Activated T-cell treated with anti-CD3 and anti-CD28 coated beads, Interleukin-2, amount 50 U/mL, for 24 hours (primary cell): ENCODE results near the gene RNU6-9.

Source experiments
- DNase-seq: peaks from one replicate; pipeline ENCODE4 v3.0.0-alpha.2; 2020
- H3K27ac Mint-ChIP-seq: 2 replicates; pipeline ENCODE4 v1.8.0; 2020; ENCODE audit warnings: mild to moderate bottlenecking, mixed read lengths
- H3K27me3 Mint-ChIP-seq: 2 replicates; pipeline ENCODE4 v1.8.0; 2020; ENCODE audit warnings: mixed read lengths
- H3K36me3 Mint-ChIP-seq: 2 replicates; pipeline ENCODE4 v1.8.0; 2020; ENCODE audit warnings: low read depth, mixed read lengths
- H3K4me1 Mint-ChIP-seq: 2 replicates; pipeline ENCODE4 v1.8.0; 2020; ENCODE audit warnings: low read depth, mixed read lengths
- H3K4me3 Mint-ChIP-seq: 2 replicates; pipeline ENCODE4 v1.8.0; 2020; ENCODE audit warnings: mild to moderate bottlenecking, moderate library complexity, mixed read lengths
- H3K9me3 Mint-ChIP-seq: 2 replicates; pipeline ENCODE4 v1.8.0; 2020; ENCODE audit warnings: mixed read lengths

The RNU6-9 gene

GRCh38 chr19:933553-933882, 40.2 kb downstream of the RNU6-9 start:
- peaks cover 5% of the 10 kb centered on the region for H3K36me3 Mint-ChIP-seq

GRCh38 chr19:934197-934840, 41.0 kb downstream of the RNU6-9 start:
- Mint-ChIP-seq H3K4me3 (no peak overlapping the region), H3K4me1 (peaks cover 27% of the 10 kb centered on the region), H3K36me3 (peaks cover 5% of the 10 kb centered on the region), H3K9me3 (no peaks in the 10 kb centered on the region), H3K27me3 (no peaks in the 10 kb centered on the region), H3K27ac (no peak overlapping the region)
- DNase-seq: no peak

More at GRCh38 chr19:933553-933882, 40.2 kb downstream of the RNU6-9 start:
- Mint-ChIP-seq H3K9me3 (no peaks in the 10 kb centered on the region), H3K4me1 (peaks cover 25% of the 10 kb centered on the region), H3K27me3 (no peaks in the 10 kb centered on the region), H3K4me3 (no peak overlapping the region), H3K27ac (no peak overlapping the region)
- no peak for DNase-seq

GRCh38 chr19:934865-935479, 41.7 kb downstream of the RNU6-9 start:
- Mint-ChIP-seq H3K9me3 (no peaks in the 10 kb centered on the region), H3K36me3 (peaks cover 3% of the 10 kb centered on the region), H3K27me3 (no peaks in the 10 kb centered on the region), H3K4me3 (no peak overlapping the region), H3K4me1 (peaks cover 33% of the 10 kb centered on the region), H3K27ac (no peak overlapping the region)
- no peak for DNase-seq

- Mint-ChIP-seq H3K36me3 (no peaks in the 10 kb centered on the region), H3K4me1 (peaks cover 39% of the 10 kb centered on the region), H3K9me3 (no peaks in the 10 kb centered on the region), H3K27ac (no peak overlapping the region), H3K4me3 (no peak overlapping the region), H3K27me3 (no peaks in the 10 kb centered on the region)
- no peak for DNase-seq
Measured at GRCh38 chr19:936175-936546, 42.9 kb downstream of the RNU6-9 start.

GRCh38 chr19:937259-937694, 44.0 kb downstream of the RNU6-9 start:
- H3K9me3 Mint-ChIP-seq: no peaks in the 10 kb centered on the region
- peak; percentile 57 for DNase-seq
- H3K4me3 Mint-ChIP-seq: no peak overlapping the region
- peaks cover 41% of the 10 kb centered on the region for H3K4me1 Mint-ChIP-seq
- no peaks in the 10 kb centered on the region for H3K36me3 Mint-ChIP-seq
- H3K27me3 Mint-ChIP-seq: no peaks in the 10 kb centered on the region
- H3K27ac Mint-ChIP-seq: peak overlapping the region; percentile 65

GRCh38 chr19:938233-938923, 45.1 kb downstream of the RNU6-9 start:
- Mint-ChIP-seq H3K9me3 (no peaks in the 10 kb centered on the region), H3K27me3 (no peaks in the 10 kb centered on the region), H3K27ac (no peak overlapping the region), H3K4me1 (peaks cover 35% of the 10 kb centered on the region), H3K36me3 (no peaks in the 10 kb centered on the region), H3K4me3 (no peak overlapping the region)
- DNase-seq: no peak

GRCh38 chr19:939439-939838, 46.2 kb downstream of the RNU6-9 start:
- Mint-ChIP-seq H3K27me3 (no peaks in the 10 kb centered on the region), H3K36me3 (no peaks in the 10 kb centered on the region), H3K9me3 (no peaks in the 10 kb centered on the region), H3K4me1 (peaks cover 33% of the 10 kb centered on the region), H3K27ac (no peak overlapping the region), H3K4me3 (no peak overlapping the region)
- no peak for DNase-seq

- Mint-ChIP-seq H3K27me3 (no peaks in the 10 kb centered on the region), H3K4me3 (peak overlapping the region; percentile 59), H3K36me3 (no peaks in the 10 kb centered on the region), H3K27ac (peak overlapping the region; percentile 64), H3K9me3 (no peaks in the 10 kb centered on the region), H3K4me1 (peaks cover 33% of the 10 kb centered on the region)
- DNase-seq: no peak
Measured at GRCh38 chr19:939922-940321, 46.6 kb downstream of the RNU6-9 start.

- H3K4me3 Mint-ChIP-seq: peak overlapping the region; percentile 66
- peaks cover 33% of the 10 kb centered on the region for H3K4me1 Mint-ChIP-seq
- no peaks in the 10 kb centered on the region for H3K9me3 Mint-ChIP-seq
- no peaks in the 10 kb centered on the region for H3K27me3 Mint-ChIP-seq
- H3K36me3 Mint-ChIP-seq: no peaks in the 10 kb centered on the region
- H3K27ac Mint-ChIP-seq: peak overlapping the region; percentile 64
- DNase-seq: peak; percentile 79
Measured at GRCh38 chr19:940591-941291, 47.5 kb downstream of the RNU6-9 start.

GRCh38 chr19:941292-942132, 48.2 kb downstream of the RNU6-9 start:
- H3K9me3 Mint-ChIP-seq: no peaks in the 10 kb centered on the region
- DNase-seq: no peak
- no peaks in the 10 kb centered on the region for H3K27me3 Mint-ChIP-seq
- H3K4me3 Mint-ChIP-seq: peak overlapping the region; percentile 66
- no peaks in the 10 kb centered on the region for H3K36me3 Mint-ChIP-seq
- peak overlapping the region; percentile 52 for H3K27ac Mint-ChIP-seq
- peaks cover 33% of the 10 kb centered on the region for H3K4me1 Mint-ChIP-seq

- H3K27ac Mint-ChIP-seq: no peak overlapping the region
- peaks cover 31% of the 10 kb centered on the region for H3K4me1 Mint-ChIP-seq
- no peak overlapping the region for H3K4me3 Mint-ChIP-seq
- H3K27me3 Mint-ChIP-seq: no peaks in the 10 kb centered on the region
- DNase-seq: no peak
- H3K36me3 Mint-ChIP-seq: no peaks in the 10 kb centered on the region
- H3K9me3 Mint-ChIP-seq: no peaks in the 10 kb centered on the region
Measured at GRCh38 chr19:942133-942645, 48.9 kb downstream of the RNU6-9 start.
